HG02610 (cell line): ENCODE results near the gene NME4.
"Not testable (repeated sequence)": the region's sequence is repeated elsewhere in the genome, so short reads cannot be mapped to it uniquely, and the experiment has no call there.

Experiments used
- ATAC-seq: cut with Tn5 transposase; IDR thresholded peaks from one replicate; pipeline ENCODE4 v1.9.1; 2021; ENCODE audit warnings: mild to moderate bottlenecking, moderate library complexity; ENCODE audit not compliant: unreplicated experiment

Gene NME4

GRCh38 chr16:397135-397661 is at the start of gene NME4:
TSS of gene NME4 (plus strand) at chr16:397199. CDS start at chr16:397223, 24 bp downstream.
- no peak for ATAC-seq

GRCh38 chr16:347203-347602 is 49.8 kb upstream of the NME4 start:
- ATAC-seq: no peak

- ATAC-seq: not testable (repeated sequence)
Observed at GRCh38 chr16:348495-348894, 48.5 kb upstream of the NME4 start.

- ATAC-seq: no peak
Observed at GRCh38 chr16:349211-349610, 47.8 kb upstream of the NME4 start.

GRCh38 chr16:350203-350602 is 46.8 kb upstream of the NME4 start:
- ATAC-seq: no peak

GRCh38 chr16:351804-352520 is 45.0 kb upstream of the NME4 start:
- peak; percentile 16 for ATAC-seq

- peak; percentile 54 for ATAC-seq
Observed at GRCh38 chr16:352547-353403, 44.2 kb upstream of the NME4 start, which contains the start of gene AXIN1. TSS of gene AXIN1 (minus strand) at chr16:352723. CDS start at chr16:347025, 5,698 bp downstream.

- ATAC-seq: no peak
Observed at GRCh38 chr16:353404-354290, 43.4 kb upstream of the NME4 start.

- ATAC-seq: no peak
Observed at GRCh38 chr16:354291-354881, 42.6 kb upstream of the NME4 start.

GRCh38 chr16:354971-355461 is 42.0 kb upstream of the NME4 start:
- ATAC-seq: no peak

GRCh38 chr16:356741-357140 is 40.3 kb upstream of the NME4 start:
- ATAC-seq: no peak

- ATAC-seq: no peak
Observed at GRCh38 chr16:359067-359763, 37.8 kb upstream of the NME4 start.

GRCh38 chr16:359871-360697 is 36.9 kb upstream of the NME4 start:
- ATAC-seq: no peak

GRCh38 chr16:360698-361336 is 36.2 kb upstream of the NME4 start:
- ATAC-seq: no peak

GRCh38 chr16:361341-361871 is 35.6 kb upstream of the NME4 start:
- no peak for ATAC-seq

GRCh38 chr16:361872-362701 is 34.9 kb upstream of the NME4 start:
- ATAC-seq: no peak

- not testable (repeated sequence) for ATAC-seq
Observed at GRCh38 chr16:362702-362999, 34.3 kb upstream of the NME4 start.
